ENCODE measurements around the gene GAS2. TPM values are rescaled to one million over a fixed set of nuclear protein-coding genes. Genes with fewer than 3 reads are reported as not detected.
"Not testable (repeated sequence)": the region's sequence is repeated elsewhere in the genome, so short reads cannot be mapped to it uniquely, and the experiment has no call there.

GAS2 gene
- total RNA-seq = 0.83 and 2.1 TPM in 2 replicates
- polyA plus RNA-seq (2012) = 0.15 TPM

DNA sequence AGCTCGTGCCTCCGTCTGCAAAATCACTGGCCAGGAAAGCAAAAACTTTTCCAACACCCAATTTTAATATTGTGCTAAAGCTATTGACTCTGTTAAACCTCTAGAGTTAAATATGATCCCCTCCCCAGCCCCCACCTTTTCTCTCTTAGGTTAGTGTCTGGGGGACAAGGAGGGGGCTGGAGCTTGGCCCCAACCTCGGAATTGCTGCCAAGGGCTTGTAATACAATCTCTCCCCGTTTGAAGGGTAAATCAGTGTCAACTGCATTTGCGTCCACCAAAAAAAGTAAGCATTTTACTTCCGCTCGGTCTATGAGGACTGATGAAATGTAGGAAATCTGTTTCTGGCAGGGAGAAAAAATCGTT is at the start of gene GAS2:
GAS2 (plus strand) TSS at position 287 of the 363 bp plus-strand sequence. CDS start 8,259 bp downstream, outside the sequence.
- DNase-seq (ENCODE audit: low read depth) = no peak

DNA sequence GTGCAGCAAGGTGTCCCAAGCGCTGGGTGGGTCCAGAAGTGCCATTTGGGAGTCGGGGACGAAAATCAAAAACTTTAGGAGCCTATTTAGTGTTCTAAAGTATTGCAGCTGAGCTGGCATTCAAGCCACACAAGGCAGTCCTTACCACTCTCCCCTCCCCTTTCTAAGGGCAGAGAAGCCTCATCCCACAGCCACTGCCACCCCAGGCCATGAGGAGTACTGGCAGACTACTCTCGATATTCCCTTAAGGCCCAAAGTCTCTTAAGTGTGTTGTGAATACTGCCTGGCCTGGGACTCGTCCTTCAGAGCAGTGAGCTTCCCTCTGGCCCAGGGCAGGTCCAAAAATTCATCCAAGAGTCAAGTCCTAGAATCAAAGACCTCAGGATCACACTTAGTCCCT is 48.5 kb upstream of the GAS2 start:
- DNase-seq (ENCODE audit: low read depth) = no peak

DNA sequence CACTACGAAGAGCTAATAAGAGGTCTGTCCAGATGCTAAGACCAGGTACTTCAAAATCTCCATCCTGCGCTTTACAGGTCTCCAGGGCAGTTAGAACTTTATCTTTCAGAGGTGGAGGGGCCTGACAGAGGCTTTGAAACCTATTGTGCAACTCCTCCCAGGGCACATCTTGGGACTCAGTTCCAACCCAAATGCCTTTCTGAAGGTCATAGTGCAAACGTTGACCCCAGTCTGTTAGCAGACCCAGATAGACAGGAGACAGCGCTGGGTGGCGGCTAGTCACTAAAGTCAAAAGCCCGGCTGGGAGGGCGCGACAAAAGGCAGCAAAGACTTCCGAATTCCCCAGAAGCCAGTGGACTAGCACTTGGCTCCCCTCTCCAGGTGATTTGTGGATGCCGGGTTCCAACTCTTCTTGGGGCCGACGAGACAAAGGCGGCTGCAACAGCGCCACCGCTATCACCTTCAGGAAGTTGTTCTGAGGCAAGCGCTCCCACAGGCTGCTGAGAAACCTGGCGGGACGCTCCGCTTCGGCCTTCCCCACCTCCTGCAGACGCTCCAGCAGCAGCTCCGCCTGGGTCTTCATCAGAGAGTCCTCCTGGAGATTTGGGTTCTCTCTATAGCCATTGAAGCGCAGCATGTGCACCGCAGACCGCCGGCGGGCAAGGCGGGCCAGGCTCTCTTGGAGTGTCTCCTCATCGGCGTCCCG is 41.5 kb upstream of the GAS2 start:
- peak; percentile 53 for DNase-seq (ENCODE audit: low read depth)

DNA sequence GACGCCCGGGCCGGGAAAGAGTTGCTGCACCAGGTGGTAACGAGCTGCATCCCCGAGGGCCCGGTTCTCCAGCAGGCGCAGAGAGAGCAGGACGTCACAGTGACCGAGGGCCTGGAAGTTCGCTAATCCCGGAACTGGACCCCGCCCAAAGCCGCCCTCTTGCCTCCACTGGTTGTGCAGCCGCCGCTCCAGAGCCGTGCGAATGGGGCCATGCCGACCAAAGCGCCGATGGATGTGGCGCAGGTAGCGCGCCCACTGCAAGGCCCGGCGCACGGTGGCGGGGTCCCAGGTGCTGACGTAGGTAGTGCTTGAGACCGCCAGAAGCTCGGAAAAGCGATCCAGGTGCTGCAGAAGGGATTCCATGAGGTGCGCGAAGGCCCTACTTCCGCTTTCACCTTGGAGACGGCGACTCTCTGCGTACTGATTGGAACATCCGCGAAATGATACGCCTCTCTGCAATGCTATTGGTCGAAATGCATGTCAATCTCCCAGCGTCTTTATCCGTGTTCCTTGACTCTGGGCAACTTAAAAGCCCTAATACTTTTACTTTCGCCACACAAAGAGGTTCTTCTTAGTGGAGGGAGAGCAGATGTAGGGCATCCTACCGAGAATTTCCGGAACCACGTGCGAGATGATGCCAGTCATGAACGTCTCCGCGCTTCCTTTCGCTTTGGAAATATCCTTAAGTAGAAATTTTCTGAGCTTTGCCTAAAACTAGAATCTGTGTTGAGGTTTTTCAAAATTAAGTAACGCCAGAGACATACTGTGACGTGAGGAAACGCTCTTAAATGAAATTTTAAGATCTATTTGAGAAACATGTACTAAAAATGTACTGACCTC is 40.7 kb upstream of the GAS2 start, which contains the start of gene FANCF:
FANCF (minus strand) TSS at position 376 of the 840 bp plus-strand sequence; CDS start at position 363, 13 bp downstream.
- peak; percentile 99 for DNase-seq (ENCODE audit: low read depth)

DNA sequence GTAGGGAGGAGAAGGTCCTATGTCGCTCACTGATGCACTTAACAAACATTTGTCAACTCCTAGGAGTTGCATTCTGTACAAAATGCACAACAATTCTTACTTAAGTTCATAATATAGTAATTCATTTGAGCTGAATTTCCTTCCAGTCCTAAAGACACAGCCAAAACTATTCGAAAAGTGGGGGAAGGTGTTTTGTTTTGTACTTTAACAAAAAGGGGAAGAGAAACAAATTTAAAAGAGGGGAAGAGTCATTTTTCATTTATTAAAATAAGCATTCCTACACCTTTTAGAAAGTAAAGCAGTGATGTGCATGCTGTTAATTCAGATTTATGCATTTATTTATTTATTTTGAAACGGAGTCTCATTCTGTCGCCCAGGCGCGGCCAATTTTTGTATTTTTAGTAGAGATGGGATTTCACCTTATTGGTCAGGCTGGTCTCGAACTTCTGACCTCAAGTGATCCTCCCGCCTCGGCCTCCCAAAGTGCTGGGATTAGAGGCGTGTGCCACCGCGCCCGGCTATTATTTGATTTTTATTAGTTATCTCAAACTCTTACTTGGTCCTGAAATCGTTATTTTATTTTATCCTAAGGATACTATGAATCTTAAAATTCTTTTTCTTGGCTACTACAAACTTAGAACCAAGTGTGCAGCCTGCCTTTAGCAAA is 39.7 kb upstream of the GAS2 start:
- DNase-seq (ENCODE audit: low read depth) = no peak

DNA sequence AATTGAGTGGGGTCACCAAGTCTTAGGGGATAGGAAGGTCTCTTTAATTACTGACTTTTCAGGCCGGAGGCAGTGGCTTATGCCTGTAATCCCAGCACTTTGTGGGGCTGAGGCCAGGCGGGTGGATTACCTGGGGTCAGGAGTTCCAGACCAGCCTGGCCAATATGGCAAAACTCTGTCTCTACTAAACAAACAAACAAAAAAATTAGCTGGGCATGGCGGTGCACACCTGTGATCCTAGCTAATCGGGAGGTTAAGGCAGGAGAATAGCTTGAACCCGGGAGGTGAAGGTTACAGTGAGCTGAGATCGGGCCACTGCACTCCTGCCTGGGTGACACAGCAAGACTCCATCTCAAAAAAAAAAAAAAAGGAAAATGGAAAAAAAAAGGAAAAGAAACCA is 39.0 kb upstream of the GAS2 start:
- no peak for DNase-seq (ENCODE audit: low read depth)

DNA sequence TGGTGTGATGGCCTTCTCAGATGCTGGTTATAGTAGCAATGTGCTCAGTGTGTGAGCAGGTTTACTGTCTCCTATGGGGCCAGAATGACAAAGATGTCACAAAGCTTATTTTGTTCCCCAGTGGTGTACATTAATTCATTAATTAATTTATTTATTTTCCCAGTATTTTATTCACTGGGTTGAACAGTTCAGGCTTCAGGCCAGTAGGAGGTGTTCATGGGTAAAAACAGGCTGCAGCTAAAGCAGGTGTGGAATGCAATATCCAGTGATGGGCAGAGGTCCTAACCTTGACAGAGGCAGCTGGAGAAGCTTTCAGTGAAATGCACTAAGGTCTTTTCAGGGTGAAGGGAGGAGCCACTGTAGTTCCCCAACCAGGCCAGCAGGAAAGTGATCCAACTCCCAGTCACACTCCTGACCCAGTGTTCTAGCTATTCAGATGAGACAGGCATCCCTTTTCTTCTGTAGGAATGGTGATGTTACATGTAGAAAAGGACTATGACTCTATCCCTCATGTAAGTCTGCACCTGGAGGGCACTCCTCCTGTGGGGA is 33.0 kb upstream of the GAS2 start:
- DNase-seq (ENCODE audit: low read depth) = no peak

DNA sequence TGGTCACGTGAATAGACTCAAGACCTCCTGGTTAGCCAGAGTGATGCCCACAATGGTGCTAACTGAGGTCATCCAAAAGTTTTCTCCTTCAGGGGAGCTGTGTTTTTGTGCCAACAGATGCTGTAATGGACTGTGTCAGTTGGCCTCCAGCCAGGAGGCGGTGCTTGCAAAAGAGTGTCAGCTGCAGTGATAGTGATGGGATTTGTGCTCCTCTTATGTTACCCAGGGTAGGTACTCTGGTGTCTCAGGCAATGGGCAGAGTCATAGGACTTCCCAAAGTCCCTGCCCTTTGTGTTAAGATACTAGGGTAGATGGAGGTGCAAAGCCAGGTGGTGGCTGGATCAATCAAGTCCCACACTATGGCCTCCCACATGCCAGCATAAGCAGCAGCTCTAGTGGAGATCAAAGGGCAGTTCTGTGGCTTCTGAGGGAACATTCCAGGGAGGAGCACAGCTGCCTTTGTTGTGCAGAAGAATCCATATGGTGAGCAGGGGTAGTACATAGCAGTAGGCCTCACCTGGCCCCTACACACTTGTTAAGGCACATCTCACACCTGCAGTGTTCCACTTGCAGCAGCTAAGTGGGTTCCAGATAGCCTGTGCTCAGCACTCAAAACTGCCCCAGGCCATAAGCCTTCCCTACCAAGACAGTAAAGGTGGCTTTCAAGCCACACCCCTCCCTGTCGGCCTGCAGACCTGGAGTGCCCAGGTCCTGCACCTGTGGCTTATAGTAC is 31.3 kb upstream of the GAS2 start:
- peak; percentile 74 for DNase-seq (ENCODE audit: low read depth)

DNA sequence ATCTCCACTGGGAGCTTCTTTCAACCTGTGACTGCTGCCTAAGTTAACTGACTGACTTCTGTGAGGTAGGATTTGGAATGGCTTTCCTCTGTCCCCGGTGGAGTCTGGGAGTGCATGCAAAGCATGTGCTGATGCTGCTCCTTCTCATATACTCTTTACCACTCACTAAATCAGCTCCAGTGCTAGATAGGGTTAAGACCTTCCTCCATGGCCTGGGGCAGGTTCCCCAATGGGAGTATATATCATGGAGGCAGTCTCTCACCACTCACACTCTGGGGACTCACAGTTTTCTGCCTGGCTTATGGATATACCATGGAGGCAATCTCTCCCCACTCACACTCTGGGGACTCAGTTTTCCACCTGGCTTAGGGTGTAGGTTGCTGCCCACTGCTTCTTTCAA is 30.7 kb upstream of the GAS2 start:
- DNase-seq (ENCODE audit: low read depth) = no peak

DNA sequence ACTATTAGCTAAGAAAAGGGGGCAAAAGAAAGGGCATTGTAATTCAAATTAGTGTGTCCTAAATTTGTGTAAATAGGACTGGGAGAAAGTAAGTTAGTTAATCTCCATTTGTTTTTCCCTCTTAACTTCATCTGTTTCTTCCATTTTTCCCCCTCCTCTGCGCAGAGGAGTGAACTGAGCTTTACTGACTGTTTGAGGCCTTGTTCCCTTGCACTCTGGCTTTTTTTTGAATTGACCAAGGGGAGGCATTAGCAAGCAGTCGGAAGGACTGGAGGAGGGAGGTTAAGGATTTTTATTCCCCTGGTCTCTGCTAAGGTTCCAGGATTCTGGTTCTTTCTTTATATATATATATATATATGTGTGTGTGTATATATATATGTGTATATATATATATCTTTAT is 25.5 kb upstream of the GAS2 start:
- DNase-seq (ENCODE audit: low read depth) = no peak

DNA sequence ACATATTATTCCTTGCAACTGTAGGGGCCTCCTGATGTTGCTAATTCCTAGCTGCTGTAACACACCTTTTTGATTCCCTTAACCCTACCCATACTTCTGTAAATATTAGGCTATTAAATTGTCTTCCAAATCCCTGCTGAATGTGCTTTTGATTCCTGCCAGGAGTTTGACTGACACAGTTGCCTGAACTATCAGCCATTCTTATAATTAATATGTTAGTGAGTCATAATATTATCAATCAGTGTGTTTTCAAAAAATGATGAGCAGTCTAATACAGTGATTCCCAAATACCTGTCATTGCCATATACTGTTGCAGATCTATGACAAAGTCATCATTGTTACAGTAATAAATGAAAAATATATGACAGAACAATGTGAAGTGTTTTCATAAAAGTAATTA is 24.9 kb upstream of the GAS2 start:
- no peak for DNase-seq (ENCODE audit: low read depth)

DNA sequence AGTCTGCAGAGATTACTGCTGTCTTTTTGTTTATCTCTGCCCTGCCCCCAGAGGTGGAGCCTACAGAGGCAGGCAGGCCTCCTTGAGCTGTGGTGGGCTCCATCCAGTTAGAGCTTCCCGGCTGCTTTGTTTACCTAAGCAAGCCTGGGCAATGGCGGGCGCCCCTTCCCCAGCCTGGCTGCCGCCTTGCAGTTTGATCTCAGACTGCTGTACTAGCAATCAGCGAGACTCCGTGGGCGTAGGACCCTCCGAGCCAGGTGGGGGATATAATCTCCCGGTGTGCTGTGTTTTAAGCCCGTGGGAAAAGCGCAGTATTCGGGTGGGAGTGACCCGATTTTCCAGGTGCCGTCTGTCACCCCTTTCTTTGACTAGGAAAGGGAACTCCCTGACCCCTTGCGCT is 14.1 kb upstream of the GAS2 start:
- DNase-seq (ENCODE audit: low read depth) = not testable (repeated sequence)

DNA sequence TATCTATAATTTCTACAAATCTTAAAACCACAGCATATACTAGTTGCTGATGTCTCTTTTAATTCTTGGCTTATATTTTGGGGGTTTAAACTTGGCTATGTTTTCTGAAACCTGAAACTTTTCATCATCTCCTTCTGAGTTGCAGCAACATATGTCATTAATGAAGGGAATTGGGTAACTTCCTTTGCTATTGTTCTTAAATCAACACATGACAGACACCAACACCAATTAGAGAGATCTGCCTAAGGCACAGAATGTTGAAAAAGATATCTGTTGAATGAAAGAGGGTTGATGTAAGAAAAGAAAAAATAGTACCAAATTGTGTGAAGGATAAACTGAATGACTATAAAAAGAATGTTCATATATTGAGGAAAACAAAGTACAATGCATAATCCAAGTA is 10.3 kb upstream of the GAS2 start:
- no peak for DNase-seq (ENCODE audit: low read depth)

DNA sequence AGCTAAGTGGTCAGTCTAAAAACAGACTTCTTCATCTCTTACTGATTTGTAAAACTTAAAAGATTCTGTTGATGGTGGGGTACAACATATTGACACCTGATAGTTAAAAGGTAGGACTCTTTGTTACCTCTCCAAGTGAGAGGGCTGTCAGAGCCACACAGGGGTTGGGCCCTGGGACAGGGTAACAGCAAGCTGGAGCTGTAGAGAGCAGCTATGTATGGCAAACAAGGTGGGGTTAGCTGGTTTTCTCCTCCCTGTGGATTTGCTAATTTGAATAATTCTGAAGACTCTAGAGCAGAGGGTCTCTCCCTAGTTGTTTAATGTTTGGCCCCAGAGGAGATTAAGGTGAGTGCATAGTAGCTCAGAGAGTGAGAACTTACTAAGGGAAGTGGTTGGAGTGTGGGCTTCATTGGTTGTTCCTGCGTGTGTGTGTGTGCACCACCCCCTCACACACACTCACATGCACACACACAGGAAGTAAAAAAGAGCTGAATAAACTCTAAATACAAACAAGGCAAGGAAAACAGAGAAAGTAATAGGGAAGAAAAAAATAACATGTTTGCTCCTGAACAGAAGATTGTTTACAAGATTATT is 9.2 kb upstream of the GAS2 start:
- no peak for DNase-seq (ENCODE audit: low read depth)

DNA sequence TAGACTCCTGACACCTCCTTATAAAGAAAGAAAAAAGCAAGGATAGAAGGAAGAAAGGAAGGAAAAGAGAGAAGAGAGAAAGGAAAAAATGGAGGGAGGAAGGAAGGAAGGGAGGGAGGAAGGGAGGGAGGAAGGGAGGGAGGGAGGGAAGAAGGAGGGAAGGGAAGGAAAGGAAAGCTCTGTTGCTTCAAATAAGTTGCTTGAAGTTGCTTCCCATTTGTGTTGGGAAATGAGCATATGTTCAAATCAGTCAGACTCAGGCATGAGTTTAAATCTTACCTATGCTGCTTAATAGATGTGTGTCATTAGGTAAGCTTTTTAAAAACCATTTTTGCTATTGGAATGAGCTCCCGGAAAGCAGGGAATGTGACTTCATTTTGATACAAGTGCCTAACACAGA is 6.6 kb upstream of the GAS2 start:
- no peak for DNase-seq (ENCODE audit: low read depth)

DNA sequence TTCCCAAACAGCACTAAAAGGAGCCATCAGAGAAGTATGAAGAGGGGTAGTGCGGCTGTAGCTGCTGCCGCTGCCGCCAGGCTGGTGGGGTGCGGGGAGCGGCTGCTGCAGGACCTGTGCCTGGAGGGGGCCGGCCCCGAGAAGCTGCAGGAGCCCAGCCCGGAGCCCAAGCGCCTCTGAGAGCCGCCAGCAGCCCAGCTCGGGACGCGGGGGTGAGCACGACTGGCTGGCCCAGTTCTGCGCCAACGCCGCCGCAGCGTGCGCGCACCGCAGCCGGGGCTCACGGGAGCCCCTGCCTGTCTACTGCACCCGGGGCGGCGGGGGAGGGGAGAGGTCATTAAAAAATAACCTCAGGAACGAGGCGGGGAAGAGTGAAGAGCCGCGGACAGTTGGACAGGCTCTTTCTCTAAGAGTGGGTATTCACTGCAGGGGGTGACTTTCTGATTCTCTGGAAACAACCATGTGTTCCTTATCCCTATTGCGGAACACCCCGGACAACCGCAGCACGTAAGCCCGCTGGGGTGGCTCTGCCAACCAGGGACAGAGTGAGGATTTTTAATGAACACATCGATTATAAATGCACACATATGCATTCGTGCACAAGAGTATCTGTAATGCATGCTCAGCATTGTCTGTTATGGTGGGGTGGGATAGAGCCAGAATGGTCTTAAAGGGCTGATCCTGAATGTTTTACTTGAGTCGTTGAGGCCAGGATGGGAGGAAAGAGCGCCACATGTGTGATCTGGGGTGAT is 453 bp downstream of the GAS2 start:
- DNase-seq (ENCODE audit: low read depth) = no peak

DNA sequence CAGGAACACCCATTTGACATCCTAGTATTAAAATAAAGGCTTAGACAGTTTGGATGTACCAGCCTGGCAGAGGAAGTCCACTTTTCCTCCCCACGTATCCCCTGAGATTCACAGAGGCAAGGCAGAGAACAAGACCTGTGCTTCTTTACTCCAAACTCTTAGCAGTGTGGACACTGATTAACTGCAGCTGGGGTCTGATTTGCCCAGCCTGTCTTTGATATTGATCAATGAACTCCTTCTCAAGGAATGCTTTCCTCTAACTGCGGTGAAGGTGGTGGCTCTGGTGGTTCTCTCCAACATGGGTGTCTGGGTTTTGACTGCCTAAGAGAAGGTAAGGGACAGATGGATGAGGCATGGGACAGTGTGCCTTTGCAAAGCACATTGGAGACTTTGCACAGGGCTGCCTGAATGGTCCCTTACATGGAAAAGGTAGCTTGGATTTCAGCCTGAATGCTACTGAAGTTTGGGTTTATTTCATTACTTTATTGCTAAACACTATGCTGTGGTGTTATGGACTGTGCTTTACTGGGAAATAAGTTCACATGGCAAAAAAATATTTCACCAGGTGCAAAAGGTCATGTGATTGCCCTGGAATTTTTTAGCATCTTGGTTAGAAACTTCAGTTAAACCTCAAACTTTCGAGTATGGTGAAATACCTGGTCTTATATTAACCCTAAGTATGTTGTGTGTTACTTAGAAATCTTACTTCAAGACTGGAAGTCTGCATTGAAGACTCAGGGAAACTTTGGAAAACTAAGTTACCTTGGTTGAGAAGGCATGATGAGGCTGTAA is 1.8 kb downstream of the GAS2 start:
- no peak for DNase-seq (ENCODE audit: low read depth)

DNA sequence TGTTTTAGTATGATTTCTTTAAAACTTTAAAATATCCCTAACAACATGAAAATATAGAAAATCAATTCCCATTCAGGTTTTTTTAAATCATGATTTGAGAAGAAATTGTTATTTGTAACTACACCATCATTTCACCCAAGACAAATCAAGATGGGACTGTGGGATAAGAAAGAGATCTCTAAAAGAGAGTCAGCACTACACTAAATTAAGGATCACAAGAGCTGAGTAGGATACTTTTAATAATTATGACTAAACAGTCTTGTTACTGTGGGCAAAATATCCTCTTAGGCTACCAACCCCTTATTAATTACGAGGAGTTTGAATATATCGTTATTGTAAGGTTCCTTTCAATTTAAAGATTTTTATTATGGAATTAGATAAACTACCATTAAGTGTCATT is 3.0 kb downstream of the GAS2 start:
- no peak for DNase-seq (ENCODE audit: low read depth)

DNA sequence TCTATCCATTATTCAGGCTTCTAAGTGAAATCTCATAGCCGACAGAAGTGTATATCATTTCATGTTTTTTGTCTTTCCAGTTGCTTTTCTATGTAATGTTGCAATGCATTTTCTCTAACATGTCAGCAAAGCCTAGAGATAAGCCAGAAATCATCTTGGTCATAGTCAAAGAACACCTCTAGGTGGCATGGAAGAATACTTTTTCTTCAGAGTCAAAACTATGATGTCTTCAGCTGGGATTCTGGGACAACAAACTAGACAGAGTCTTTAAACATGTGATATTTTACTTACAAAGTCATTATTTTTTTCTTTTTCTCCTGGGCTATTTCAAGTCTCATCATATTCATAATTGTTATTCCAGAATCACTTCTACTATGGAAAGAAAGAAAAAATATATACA is 4.4 kb downstream of the GAS2 start:
- DNase-seq (ENCODE audit: low read depth) = no peak
